HCT116 (cell line): Measurements from ENCODE around the gene ABCC11. TPM values are rescaled to one million over a fixed set of nuclear protein-coding genes. Genes with fewer than 3 reads are reported as not detected.

Experiments
- ATAC-seq: fragments of 200-7000 bp; cut with Tn5 transposase; 2 replicates; pipeline ENCODE4 v1.9.1; 2020; ENCODE audit warnings: mild to moderate bottlenecking, moderate library complexity
- BruUV-seq: library from RNA; stranded (reverse); fragments of 400-500 nt; replicated peaks from 2 replicates; lab custom pipeline; 2021; lab: Mats Ljungman, UMichigan
- CTCF ChIA-PET: fragments of 300-600 bp; sonication (Branson Sonifier 250); formaldehyde crosslinking; loops from one replicate; lab custom pipeline; 2021; ENCODE audit warnings: antibody characterized with exemption; lab: Charles Lee
- POLR2A ChIA-PET: fragments of 300-600, 350-600 bp; sonication (Branson Sonifier 250); formaldehyde crosslinking; loops from one replicate; lab custom pipeline; 2021; ENCODE audit warnings: antibody characterized with exemption; lab: Charles Lee
- RAD21 ChIA-PET, 2 experiments: fragments of 300-600 bp; sonication (Branson Sonifier 250); formaldehyde crosslinking; loops; one replicate each; lab custom pipeline; 2023; ENCODE audit warnings: low total read pairs in 2 of 2; ENCODE audit not compliant: uncharacterized antibody in 2 of 2, unreplicated experiment in 2 of 2, low non-redundant PET in 1 of 2; lab: Charles Lee
- DNase-seq: peaks from one replicate; pipeline ENCODE4 v3.0.0-alpha.2; 2010; ENCODE audit warnings: low read depth, low spot score
- H2AFZ ChIP-seq: fragments of 200-600 bp; shearing (Covaris generic), sonication (generic); 2 replicates; pipeline ENCODE4 v1.6.1; 2017; ENCODE audit warnings: low read depth, mixed run types, mixed read lengths, antibody characterized with exemption, low read length; ENCODE audit not compliant: poor library complexity, severe bottlenecking
- H3K27ac ChIP-seq: 2 replicates; pipeline ENCODE4 v1.5.1; 2012; ENCODE audit warnings: low read depth, low read length
- H3K27me3 ChIP-seq: fragments of 200-600 bp; sonication (generic); 2 replicates; pipeline ENCODE4 v1.6.1; 2016; ENCODE audit warnings: mixed run types, low read length, mixed read lengths; ENCODE audit not compliant: insufficient read depth
- H3K36me3 ChIP-seq, 2 experiments: fragments of 200-500 bp in 1 of 2; fragments of 200-600 bp in 1 of 2; sonication (Bioruptor generic) in 1 of 2; sonication (generic) in 1 of 2; 2 replicates each; pipeline versions ENCODE4 v1.5.1 to v1.6.1; 2014 to 2016; ENCODE audit warnings: low read length in 2 of 2, inconsistent platforms in 1 of 2, mixed read lengths in 1 of 2, mixed run types in 1 of 2; ENCODE audit not compliant: insufficient read depth in 2 of 2, control insufficient read depth in 1 of 2
- H3K4me1 ChIP-seq, 2 experiments: fragments of 200-600 bp in 1 of 2; sonication (generic) in 1 of 2; 2 replicates each; pipeline versions ENCODE4 v1.5.1 to v1.6.1; 2012 to 2017; ENCODE audit warnings: low read length in 2 of 2, inconsistent platforms in 1 of 2, mild to moderate bottlenecking in 1 of 2, mixed read lengths in 1 of 2, mixed run types in 1 of 2, moderate library complexity in 1 of 2; ENCODE audit not compliant: insufficient read depth in 2 of 2, control insufficient read depth in 1 of 2
- H3K4me2 ChIP-seq: fragments of 200-600 bp; sonication (generic); 2 replicates; pipeline ENCODE4 v1.6.1; 2017; ENCODE audit warnings: mixed run types, low read length, mixed read lengths
- H3K4me3 ChIP-seq, 2 experiments: fragments of 200-600 bp in 1 of 2; sonication (generic) in 1 of 2; replicated peaks in 1 of 2; 2 replicates each; pipeline ENCODE4 v1.5.1; 2011 to 2016; ENCODE audit warnings: low read length in 2 of 2, control low read depth in 1 of 2, low read depth in 1 of 2, mild to moderate bottlenecking in 1 of 2, mixed read lengths in 1 of 2, mixed run types in 1 of 2
- H3K79me2 ChIP-seq: fragments of 200-600 bp; sonication (generic); 2 replicates; pipeline ENCODE4 v1.6.1; 2017; ENCODE audit warnings: mild to moderate bottlenecking, mixed run types, low read length, moderate library complexity, mixed read lengths; ENCODE audit not compliant: insufficient read depth
- H3K9ac ChIP-seq: fragments of 200-600 bp; sonication (generic); 2 replicates; pipeline ENCODE4 v1.6.1; 2016; ENCODE audit warnings: low read length, mixed read lengths
- H3K9me2 ChIP-seq: fragments of 200-600 bp; sonication (generic), shearing (Covaris generic); 2 replicates; pipeline ENCODE4 v1.6.1; 2017; ENCODE audit warnings: mixed run types, mild to moderate bottlenecking, moderate library complexity; ENCODE audit not compliant: insufficient read depth
- H3K9me3 ChIP-seq, 2 experiments: fragments of 200-500 bp in 1 of 2; fragments of 200-600 bp in 1 of 2; sonication (Bioruptor generic) in 1 of 2; sonication (generic) in 1 of 2; 2 replicates each; pipeline ENCODE4 v1.6.1; 2014 to 2017; ENCODE audit warnings: low read length in 2 of 2, mixed read lengths in 2 of 2, inconsistent platforms in 1 of 2, low read depth in 1 of 2, mild to moderate bottlenecking in 1 of 2, mixed run types in 1 of 2, moderate library complexity in 1 of 2; ENCODE audit not compliant: control insufficient read depth in 1 of 2, insufficient read depth in 1 of 2
- H4K20me1 ChIP-seq: fragments of 200-600 bp; sonication (generic), shearing (Covaris generic); 2 replicates; pipeline ENCODE4 v1.6.1; 2017; ENCODE audit warnings: mixed run types, mild to moderate bottlenecking, moderate library complexity; ENCODE audit not compliant: insufficient read depth
- CBX3 ChIP-seq: IDR thresholded peaks from 2 replicates; pipeline ENCODE4 v1.6.1; 2012; ENCODE audit warnings: low read depth
- CEBPB ChIP-seq: IDR thresholded peaks from 2 replicates; pipeline ENCODE4 v1.6.1; 2012; ENCODE audit warnings: low read depth
- ELF1 ChIP-seq: IDR thresholded peaks from 2 replicates; pipeline ENCODE4 v1.6.1; 2012; ENCODE audit warnings: low read depth, borderline replicate concordance
- EZH2phosphoT487 ChIP-seq: fragments of 200-600 bp; IDR thresholded peaks from 2 replicates; pipeline ENCODE4 v1.6.1; 2018; ENCODE audit warnings: antibody characterized with exemption, borderline replicate concordance
- FOSL1 ChIP-seq: IDR thresholded peaks from 2 replicates; pipeline ENCODE4 v1.6.1; 2012; ENCODE audit warnings: low read depth
- POLR2A ChIP-seq: IDR thresholded peaks from 2 replicates; pipeline ENCODE4 v1.7.0; 2011; ENCODE audit warnings: borderline replicate concordance; ENCODE audit not compliant: insufficient read depth, insufficient read length; ENCODE audit errors: extremely low read depth
- POLR2AphosphoS5 ChIP-seq: IDR thresholded peaks from 2 replicates; pipeline ENCODE4 v1.6.1; 2011; ENCODE audit warnings: mild to moderate bottlenecking, low read depth, low read length, moderate library complexity
- SIN3A ChIP-seq: IDR thresholded peaks from 2 replicates; pipeline ENCODE4 v1.6.1; 2012; ENCODE audit warnings: low read depth
- YY1 ChIP-seq: IDR thresholded peaks from 2 replicates; pipeline ENCODE4 v1.6.1; 2011; ENCODE audit warnings: low read length, low read depth, moderate library complexity, mild to moderate bottlenecking; ENCODE audit not compliant: insufficient replicate concordance; ENCODE audit errors: extremely low read depth
- ZNF274 ChIP-seq: fragments of 200-500 bp; sonication (Bioruptor generic); IDR thresholded peaks from 2 replicates; pipeline ENCODE4 v1.6.1; 2014; ENCODE audit warnings: mild to moderate bottlenecking, low read depth, low read length, inconsistent platforms
- intact Hi-C: fragments of 100-400 bp; cut with micrococcal nuclease; formaldehyde crosslinking; loops from 2 replicates; pipeline ENCODE4 v1.10.0; 2022
- total RNA-seq: library from RNA; stranded (reverse); gene quantifications from one replicate; pipeline ENCODE4 v1.2.1, GENCODE V29; 2021; ENCODE audit not compliant: unreplicated experiment
- TF ChIP-seq, protein P1 (sequence below): IDR thresholded peaks from 2 replicates; pipeline ENCODE4 v1.6.1; 2011; ENCODE audit warnings: mild to moderate bottlenecking, low read length, moderate library complexity; ENCODE audit not compliant: insufficient replicate concordance; ENCODE audit errors: extremely low read depth
- TF ChIP-seq, protein P2 (sequence below), 3 experiments: fragments of 200-600 bp in 1 of 3; sonication (generic) in 1 of 3; IDR thresholded peaks in 2 of 3; conservative IDR thresholded peaks in 1 of 3; 2 replicates each; pipeline ENCODE4 v1.5.1; 2012 to 2017; ENCODE audit warnings: low read depth in 2 of 3, low read length in 2 of 3, antibody characterized with exemption in 1 of 3, borderline replicate concordance in 1 of 3, control low read depth in 1 of 3, mild to moderate bottlenecking in 1 of 3, mixed read lengths in 1 of 3, mixed run types in 1 of 3, moderate library complexity in 1 of 3; ENCODE audit not compliant: insufficient read depth in 1 of 3
- TF ChIP-seq, protein P3 (sequence below): IDR thresholded peaks from 2 replicates; pipeline ENCODE4 v1.6.1; 2012
- TF ChIP-seq, protein P4 (sequence below): IDR thresholded peaks from 2 replicates; pipeline ENCODE4 v1.6.1; 2012

ABCC11 gene
- total RNA-seq, 1 experiment from 2014 or later, result 0.54 TPM

DNA sequence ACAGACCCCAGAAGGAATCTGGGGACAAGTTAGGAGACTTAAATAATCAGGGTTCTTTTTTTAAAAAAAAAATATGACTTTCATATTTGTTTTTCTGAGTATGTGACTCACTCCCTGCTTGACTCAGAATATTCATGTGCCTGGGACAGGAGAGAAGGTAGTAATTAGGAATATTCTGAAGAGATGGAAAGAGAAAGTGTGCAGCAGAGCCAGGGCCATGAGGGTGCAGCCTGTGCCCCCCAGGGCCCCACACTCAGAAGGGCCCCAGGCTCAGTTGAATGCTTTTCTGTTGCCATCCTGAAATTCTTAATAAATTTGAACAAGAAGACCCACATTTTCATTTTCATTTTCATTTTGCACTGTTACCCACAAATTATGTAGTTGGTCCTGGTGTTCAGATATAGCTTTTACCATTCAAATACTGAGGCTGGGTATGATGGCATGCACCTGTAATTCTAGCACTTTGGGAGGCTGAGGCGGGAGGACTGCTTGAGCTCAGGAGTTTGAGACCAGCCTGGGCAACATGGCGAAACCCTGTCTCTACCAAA is 14.8 kb downstream of the ABCC11 start:
- POLR2A ChIA-PET, result no interaction called here
- no peak for DNase-seq
- BruUV-seq, result no TSS peak

More for the DNA sequence above, 14.8 kb downstream of the ABCC11 start:
- intact Hi-C loops, result loop anchor here (1.0 to 5.0 kb wide), 3 partner anchors 294 to 390 kb away; no protein-coding TSS in a partner anchor
- Histone ChIP-seq H3K27me3 (no peaks in the 10 kb centered on the region), H3K4me3 (no peak overlapping the region), H3K9ac (no peak overlapping the region), H3K9me2 (no peaks in the 10 kb centered on the region), H2AFZ (no peak overlapping the region), H3K79me2 (no peaks in the 10 kb centered on the region), H3K4me1 (no peaks in the 10 kb centered on the region)
- ATAC-seq, result no peak
- TF ChIP-seq SIN3A (no peak), ZNF274 (no peak), FOSL1 (no peak), YY1 (no peak), CEBPB (no peak), POLR2A (no peak), POLR2AphosphoS5 (no peak), CBX3 (no peak), EZH2phosphoT487 (no peak), ELF1 (no peak)
- TF ChIP-seq, protein P1, sequence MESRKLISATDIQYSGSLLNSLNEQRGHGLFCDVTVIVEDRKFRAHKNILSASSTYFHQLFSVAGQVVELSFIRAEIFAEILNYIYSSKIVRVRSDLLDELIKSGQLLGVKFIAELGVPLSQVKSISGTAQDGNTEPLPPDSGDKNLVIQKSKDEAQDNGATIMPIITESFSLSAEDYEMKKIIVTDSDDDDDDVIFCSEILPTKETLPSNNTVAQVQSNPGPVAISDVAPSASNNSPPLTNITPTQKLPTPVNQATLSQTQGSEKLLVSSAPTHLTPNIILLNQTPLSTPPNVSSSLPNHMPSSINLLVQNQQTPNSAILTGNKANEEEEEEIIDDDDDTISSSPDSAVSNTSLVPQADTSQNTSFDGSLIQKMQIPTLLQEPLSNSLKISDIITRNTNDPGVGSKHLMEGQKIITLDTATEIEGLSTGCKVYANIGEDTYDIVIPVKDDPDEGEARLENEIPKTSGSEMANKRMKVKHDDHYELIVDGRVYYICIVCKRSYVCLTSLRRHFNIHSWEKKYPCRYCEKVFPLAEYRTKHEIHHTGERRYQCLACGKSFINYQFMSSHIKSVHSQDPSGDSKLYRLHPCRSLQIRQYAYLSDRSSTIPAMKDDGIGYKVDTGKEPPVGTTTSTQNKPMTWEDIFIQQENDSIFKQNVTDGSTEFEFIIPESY, result no peak
- TF ChIP-seq, protein P2, sequence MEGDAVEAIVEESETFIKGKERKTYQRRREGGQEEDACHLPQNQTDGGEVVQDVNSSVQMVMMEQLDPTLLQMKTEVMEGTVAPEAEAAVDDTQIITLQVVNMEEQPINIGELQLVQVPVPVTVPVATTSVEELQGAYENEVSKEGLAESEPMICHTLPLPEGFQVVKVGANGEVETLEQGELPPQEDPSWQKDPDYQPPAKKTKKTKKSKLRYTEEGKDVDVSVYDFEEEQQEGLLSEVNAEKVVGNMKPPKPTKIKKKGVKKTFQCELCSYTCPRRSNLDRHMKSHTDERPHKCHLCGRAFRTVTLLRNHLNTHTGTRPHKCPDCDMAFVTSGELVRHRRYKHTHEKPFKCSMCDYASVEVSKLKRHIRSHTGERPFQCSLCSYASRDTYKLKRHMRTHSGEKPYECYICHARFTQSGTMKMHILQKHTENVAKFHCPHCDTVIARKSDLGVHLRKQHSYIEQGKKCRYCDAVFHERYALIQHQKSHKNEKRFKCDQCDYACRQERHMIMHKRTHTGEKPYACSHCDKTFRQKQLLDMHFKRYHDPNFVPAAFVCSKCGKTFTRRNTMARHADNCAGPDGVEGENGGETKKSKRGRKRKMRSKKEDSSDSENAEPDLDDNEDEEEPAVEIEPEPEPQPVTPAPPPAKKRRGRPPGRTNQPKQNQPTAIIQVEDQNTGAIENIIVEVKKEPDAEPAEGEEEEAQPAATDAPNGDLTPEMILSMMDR (IDR thresholded peaks at IDR 0.05 in 2 of 3, conservative IDR thresholded peaks at IDR 0.05 in 1 of 3; ENCODE audit: borderline replicate concordance in 1 of 3, insufficient read depth in 1 of 3, low read depth in 2 of 3, low read length in 2 of 3), result no peak
- TF ChIP-seq, protein P3, sequence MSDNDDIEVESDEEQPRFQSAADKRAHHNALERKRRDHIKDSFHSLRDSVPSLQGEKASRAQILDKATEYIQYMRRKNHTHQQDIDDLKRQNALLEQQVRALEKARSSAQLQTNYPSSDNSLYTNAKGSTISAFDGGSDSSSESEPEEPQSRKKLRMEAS, result no peak
- TF ChIP-seq, protein P4, sequence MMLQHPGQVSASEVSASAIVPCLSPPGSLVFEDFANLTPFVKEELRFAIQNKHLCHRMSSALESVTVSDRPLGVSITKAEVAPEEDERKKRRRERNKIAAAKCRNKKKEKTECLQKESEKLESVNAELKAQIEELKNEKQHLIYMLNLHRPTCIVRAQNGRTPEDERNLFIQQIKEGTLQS, result no peak
- TF ChIP-seq, all 23 proteins: peak for 0
- Histone ChIP-seq H3K27ac (no peak overlapping the region), H3K4me2 (no peak overlapping the region), H3K9me3 (no peaks in the 10 kb centered on the region), H3K36me3 (no peaks in the 10 kb centered on the region), H4K20me1 (no peaks in the 10 kb centered on the region)
- ChIA-PET RAD21 (no interaction called here), CTCF (no interaction called here)
